Uterus (tissue), 2 donors: ENCODE results near the gene ABL1.

Experiments
- CTCF ChIP-seq, 4 experiments: fragments of 200-600 bp in 2 of 4; fragments of 450-650 bp in 2 of 4; sonication (generic) in 2 of 4; IDR thresholded peaks; one replicate each; pipeline ENCODE4 v1.5.1; 2016 to 2019; ENCODE audit warnings: antibody characterized with exemption in 4 of 4, mild to moderate bottlenecking in 2 of 4, moderate library complexity in 1 of 4
- POLR2A ChIP-seq, 2 donors: fragments of 450-650 bp; IDR thresholded peaks; one replicate each; pipeline ENCODE4 v1.6.1; 2016; ENCODE audit warnings: antibody characterized with exemption in 2 of 2, mild to moderate bottlenecking in 1 of 2, moderate library complexity in 1 of 2

GRCh38 chr9:130806327-130806716, 28.7 kb upstream of the ABL1 start:
- TF ChIP-seq POLR2A (IDR thresholded peaks at IDR 0.05): no peak
- no peak for TF ChIP-seq CTCF (IDR thresholded peaks at IDR 0.05)
